GM19324 (cell line): Measurements from ENCODE around the gene PIN1.
"Not testable (repeated sequence)": the region's sequence is repeated elsewhere in the genome, so short reads cannot be mapped to it uniquely, and the experiment has no call there.

Experiments used
- ATAC-seq: cut with Tn5 transposase; IDR thresholded peaks from one replicate; pipeline ENCODE4 v1.9.1; 2021; ENCODE audit warnings: mild to moderate bottlenecking, moderate library complexity; ENCODE audit not compliant: unreplicated experiment, low FRiP score

Gene PIN1

DNA sequence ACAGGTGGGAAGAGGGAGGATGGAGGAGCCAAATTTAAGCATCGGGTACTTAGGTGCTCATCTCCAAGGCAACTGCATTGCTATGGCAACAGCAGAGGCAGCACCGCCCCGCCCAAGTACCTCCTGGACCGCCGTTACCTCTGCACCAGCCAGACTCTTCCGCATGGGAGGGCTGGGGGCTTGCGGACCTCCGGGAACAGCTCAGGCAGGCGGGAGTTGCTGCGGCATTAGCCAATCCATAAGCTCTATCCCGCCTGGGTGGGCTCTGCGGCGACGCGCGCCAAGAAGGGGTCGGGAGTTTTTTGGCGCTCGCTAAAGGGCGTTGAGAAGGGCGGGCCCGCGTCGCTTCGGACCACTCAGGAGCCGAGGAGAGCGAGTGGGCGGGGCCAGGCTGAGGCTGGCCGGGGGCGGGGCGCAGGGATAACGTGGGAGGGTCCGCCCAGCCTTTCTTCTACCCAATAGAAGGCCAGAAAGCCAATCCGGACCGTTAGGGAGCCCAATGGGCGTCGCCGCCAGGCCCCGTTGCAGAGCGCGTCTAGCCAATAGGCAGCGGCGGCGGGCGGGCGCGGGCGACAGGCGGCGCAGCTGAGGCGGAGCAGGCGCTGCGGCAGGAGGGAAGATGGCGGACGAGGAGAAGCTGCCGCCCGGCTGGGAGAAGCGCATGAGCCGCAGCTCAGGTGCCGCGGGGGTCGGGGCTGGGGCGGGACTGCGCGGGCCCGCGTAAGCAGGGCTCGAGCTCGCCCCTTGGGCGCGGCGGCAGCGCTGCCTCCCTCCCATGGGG, at the start of gene PIN1:
TSS of gene PIN1 (plus strand) at position 593 of the 781 bp plus-strand sequence. CDS start at position 620, 27 bp downstream.
- peak; percentile 93 for ATAC-seq

DNA sequence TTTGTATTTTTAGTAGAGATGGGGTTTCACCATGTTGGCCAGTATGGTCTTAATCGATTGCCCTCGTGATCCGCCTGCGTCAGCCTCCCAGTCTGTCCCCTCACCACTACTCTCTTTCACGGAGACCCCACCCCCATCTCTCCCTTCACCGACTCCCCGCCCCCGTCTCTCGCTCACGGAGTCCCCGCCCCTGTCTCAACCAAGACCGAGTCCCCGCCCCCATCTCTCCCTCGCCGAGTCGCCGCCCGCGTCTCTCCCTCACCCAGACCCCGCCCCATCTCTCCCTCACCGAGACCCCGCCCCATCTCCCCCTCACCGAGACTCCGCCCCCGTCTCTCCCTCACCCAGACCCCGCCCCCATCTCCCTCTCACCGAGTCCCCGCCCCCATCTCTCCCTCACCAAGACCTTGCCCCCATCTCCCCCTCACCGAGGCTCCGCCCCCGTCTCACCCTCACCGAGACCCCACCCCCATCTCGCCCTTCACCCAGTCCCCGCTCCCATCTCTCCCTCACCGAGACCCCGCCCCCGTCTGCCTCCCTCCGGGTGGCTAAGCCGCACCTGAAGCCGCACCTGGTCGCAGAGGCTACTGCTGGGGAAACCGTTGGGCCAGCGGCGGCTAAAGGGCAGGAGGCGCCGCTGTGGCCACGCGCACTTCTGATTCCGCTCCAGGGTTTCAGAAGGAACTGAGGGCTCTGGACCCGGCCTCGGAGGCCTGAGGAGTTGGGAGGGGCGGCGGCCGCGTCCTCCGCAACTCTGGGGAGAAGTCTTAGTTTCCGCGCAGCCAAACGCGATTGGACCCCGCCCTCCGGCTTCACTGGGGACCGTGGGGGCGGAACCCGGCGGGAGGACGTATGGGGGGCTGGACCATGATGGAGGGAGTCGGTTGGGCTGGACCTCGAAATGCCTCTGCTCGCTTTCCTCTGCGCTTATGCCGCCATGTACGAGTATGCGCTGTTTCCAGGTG, 49.5 kb upstream of the PIN1 start:
- peak; percentile 46 for ATAC-seq

DNA sequence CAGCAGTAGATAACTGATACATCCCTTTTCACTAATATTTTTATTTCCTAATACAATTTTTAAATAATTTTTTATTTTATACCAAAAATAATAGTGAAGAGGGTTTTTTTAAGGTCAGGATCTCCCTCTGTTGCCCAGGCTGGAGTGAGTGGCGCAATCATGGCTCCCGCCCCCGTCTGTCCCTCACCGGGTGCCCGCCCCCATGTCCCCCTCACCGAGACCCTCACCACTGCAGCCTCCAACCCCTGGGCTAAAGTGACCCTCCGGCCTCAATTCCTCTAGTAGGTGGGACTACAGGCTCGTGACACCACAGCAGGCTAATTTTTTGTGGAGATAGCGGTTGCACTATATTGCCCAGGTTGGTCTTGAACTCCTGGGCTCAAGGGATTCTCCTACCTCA, 48.8 kb upstream of the PIN1 start:
- no peak for ATAC-seq

DNA sequence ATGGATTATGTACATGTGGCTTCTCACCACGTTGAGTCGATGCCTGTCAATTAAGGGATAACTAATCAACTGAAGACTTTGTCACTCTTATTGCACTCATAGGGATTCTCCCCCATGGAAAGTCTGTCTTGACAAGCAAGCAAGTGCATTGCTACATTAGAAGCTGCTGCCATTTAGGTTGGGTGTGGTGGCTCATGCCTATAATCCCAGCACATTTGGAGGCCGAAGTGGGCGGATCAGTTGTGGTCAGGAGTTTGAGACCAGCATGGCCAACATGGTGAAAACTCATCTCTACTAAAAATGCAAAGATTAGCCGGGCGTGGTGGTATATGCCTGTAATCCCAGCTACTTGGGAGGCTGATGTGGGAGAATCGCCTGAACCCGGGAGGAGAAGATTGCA, 48.3 kb upstream of the PIN1 start:
- ATAC-seq = no peak

DNA sequence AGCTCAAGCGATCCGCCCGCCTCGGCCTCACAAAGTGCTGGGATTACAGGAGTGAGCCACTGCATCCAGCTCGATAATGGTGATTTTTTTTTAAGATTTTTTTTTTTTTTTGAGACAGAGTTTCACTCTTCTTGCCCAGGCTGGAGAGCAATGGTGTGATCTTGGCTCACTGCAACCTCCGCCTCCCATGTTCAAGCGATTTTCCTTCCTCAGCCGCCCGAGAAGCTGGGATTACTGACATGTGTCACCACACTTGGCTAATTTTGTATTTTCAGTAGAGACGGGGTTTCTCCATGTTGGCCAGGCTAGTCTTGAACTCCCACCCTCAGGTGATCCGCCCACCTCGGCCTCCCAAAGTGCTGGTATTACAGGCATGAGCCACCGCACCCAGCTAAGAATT, 46.5 kb upstream of the PIN1 start:
- ATAC-seq = not testable (repeated sequence)

DNA sequence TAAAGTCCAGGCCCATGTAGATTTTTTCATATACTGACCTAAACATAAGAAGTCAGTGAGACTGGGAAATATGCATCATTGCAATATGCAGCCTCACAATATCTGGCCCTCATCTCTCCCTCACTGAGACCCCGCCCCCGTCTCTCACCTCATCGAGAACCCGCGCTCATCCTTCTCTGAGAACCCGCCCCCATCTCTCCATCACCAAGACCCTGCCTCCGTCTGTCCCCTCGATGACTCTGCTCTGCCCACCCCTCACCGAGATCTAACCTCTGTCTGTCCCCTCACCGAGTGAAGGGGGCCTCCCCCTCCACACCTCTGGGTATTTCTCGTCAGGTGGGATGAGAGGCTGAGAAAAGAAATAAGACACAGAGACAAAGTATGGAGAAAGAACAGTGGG, 46.1 kb upstream of the PIN1 start:
- ATAC-seq = no peak

DNA sequence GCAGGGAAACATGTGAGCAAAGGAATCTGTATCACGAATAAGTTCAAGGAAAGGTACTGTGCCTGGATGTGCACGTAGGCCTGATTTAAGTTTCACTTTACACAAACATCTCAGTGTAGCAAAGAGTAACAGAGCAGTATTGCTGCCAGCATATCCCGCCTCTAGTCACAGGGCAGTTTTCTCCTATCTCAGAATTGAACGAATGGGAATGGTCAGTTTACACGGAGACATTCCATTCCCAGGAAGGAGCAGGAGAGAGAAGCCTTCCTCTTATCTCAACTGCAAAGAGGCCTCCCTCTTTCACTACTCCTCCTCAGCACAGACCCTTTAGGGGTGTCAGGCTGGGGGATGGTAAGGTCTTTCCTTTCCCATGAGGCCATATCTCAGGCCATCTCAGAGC, 45.5 kb upstream of the PIN1 start:
- not testable (repeated sequence) for ATAC-seq

DNA sequence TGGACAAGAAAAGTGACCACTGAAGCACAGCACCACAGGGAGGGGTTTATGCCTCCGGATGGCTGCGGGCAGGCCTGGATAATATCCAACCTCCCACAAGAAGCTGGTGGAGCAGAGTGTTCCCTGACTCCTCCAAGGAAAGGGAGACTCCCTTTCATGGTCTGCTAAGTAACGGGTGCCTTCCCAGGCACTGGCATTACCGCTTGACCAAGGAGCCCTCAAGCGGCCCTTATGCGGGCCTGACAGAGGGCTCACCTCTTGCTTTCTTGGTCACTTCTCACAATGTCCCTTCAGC, 44.1 kb upstream of the PIN1 start:
- not testable (repeated sequence) for ATAC-seq

DNA sequence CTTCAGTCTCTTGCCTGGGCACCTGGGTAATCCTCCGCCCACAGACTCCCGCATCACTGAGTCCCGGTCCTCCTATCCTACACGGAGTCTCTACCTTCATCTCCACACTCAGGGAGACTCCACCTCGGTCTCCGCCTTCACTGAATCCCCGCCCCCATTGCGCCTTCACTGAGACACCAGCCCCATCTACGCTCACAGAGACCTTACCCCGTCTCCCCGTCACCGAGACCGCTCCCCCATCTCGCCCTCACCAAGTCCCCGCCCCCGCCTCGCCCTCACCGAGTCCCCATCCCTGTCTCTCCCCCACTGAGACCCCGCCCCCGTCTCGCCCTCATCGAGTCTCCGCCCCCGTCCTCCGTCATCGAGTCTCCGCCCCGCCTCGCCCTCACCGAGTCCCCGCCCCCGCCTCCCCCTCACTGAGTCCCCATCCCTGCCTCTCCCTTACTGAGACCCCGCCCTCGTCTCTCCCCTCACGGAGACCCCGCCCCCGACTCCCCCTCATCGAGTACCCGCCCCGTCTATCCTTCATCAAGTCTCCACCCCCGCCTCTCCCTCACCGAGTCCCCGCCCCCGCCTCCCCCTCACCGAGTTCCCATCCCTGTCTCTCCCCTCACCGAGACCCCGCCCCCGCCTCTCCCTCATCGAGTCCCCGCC, 43.4 kb upstream of the PIN1 start:
- ATAC-seq = no peak

DNA sequence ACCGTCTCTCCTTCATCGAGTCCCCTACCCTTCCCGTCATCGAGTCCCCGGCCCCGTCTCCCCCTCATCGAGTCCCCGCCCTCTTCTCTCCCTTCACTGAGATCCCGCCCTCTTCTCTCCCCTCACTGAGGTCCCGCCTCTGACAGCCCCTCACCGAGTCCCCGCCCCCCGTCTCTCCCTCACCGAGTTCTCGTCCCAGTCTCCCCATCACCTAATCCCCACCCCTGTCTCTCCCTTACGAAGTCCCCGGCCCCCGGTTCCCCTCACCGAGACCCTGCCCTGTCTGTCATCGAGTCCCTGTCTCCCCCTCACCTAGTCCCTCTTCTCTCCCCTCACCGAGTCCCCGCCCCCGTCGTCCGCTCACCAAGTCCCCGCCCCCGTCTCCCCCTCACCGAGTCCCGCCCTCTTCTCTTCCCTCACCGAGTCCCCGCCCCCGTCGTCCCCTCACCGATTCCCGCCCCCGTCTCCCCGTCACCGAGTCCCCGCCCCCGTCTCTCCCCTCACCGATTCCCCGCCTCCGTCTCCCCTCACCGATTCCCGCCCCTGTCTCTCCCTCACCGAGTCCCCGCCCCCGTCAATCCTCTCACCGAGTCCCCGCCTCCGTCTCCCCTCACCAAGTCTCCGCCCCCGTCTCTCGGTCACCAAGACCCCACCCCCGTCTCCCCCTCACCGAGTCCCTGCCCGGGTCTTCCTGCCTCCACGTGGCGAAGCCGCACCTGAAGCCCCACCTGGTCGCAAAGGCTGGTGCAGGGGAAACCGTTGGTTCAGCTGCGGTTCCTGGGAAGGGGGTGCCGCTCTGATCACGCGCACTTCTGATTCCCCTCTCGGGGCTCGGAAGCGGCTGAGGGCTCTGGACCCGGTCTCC, 42.7 kb upstream of the PIN1 start:
- no peak for ATAC-seq

DNA sequence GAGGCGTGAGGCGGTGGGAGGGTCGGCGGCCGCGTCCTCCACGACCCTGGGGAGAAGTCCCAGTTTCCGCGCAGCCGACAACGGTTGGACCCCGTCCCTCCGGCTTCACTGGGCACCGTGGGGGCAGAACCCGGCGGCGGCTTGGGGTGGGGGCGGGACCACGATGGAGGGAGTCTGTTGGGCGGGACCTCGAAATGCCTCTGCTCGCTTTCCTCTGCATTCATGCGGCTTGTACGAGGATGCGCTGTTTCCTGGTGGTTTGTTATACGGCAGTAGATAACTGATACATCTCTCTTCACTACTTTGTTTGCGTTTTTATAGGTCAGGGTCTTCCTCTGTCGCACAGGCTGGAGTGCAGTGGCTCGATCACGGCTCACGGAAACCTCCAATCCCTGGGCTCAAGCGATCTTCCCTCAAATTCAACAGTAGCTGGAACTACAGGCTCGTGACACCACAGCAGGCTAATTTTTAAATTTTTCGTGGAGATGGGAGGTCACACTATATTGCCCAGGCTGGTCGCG, 42.0 kb upstream of the PIN1 start:
- ATAC-seq = no peak

DNA sequence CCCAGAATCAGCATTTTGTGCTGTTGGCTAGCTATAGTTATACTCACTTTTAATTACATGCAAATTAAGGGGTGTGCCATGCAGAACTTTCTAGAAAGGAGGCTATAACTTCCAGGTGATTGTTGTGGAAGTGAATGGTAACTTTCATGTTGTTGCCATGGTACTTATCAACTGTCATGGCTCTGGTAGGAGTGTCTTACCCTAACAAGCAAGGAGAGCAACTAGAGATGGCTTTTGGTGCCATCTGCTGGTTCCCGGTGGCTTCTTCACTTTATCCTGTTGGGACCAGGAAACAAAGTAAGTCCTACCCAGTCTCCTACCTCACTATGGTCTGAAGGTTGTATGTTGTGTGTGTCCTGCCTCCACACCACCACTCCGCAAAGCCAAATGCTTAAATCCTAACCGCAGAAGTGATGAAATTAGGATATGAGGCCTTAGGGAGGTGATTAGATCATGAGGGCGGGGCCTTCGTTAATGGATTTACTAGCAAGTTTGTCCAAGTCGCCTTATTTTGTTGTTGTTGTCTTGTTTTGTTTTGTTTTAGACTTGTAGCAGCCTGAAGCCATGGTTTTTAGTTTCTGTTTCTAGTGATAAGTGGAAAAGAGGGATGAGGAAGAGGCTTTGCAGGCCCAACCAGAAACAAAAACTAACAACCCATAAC, 38.9 kb upstream of the PIN1 start:
- peak; percentile 57 for ATAC-seq

DNA sequence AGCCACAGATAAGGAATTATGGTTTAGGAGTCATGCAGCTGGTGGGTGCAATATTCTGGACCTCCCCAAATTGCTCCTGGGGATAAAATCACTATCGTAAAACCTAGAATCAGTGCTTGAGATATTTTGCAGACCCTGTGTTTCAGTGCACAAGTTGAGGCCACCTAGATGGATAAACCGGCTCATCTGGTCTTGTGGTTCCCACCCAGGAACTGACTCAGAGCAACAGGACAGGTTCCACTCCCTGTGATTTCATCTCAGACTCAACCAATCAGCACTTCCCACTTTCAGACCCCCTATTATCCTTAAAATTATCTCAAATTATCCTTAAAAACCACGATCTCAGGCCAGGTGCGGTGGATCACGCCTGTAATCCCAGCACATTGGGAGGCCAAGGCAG, 37.2 kb upstream of the PIN1 start:
- no peak for ATAC-seq

DNA sequence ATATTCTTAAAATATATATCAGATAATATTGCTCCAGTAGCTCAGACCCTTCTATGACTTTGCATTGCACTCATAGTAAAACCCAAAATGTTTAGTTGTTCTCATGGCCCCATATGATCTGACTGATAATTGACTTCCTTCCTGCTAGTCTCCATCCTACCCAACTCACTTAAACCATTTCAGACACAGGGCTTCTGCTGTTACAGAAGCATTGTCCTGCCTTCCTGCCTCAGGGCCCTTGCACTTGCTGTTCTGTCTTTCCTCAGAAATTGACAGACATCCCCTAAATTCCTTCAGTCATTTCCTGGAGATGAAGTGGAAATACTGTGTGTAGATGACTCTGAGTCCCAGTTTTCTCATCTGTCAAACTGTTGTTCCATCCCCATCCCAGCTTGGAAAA, 36.0 kb upstream of the PIN1 start:
- ATAC-seq = no peak

DNA sequence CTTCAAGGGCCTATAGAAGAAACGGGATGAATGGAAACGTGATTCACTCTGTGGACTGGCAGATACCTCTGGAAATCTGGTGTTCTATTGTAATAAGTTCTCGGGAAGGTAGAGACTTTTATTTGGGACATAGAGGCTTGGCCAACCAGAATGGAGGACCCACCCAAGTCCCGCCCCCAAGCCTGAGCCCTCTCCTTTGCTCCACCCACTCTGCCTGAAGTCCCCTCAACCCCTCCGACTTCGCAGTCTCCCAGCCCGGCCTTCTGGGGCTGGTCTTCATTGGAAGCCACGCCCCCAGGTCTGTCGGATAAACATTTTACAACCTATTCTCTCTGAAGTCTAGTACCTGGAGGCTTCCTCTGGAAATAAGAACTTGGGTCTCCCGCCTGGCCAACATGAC, 33.1 kb upstream of the PIN1 start:
- no peak for ATAC-seq

DNA sequence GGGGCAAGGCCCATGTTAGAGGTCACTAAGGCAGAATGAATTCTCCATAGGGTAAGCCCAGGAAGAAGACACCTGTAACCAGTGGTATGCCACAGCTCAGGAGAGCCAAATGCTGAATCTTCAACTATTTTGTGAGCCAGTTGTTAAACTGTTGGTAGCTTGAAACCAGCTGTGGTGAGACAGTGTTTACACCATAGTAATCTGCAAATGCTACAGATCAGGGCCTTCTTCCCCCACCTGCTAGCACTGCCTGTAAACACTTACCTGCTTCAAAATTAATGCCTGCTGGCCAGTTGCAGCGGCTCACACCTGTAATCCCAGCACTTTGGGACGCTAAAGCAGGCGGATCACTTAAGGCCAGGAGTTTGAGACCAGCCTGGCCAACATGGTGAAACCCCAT, 28.3 kb upstream of the PIN1 start:
- ATAC-seq = no peak

DNA sequence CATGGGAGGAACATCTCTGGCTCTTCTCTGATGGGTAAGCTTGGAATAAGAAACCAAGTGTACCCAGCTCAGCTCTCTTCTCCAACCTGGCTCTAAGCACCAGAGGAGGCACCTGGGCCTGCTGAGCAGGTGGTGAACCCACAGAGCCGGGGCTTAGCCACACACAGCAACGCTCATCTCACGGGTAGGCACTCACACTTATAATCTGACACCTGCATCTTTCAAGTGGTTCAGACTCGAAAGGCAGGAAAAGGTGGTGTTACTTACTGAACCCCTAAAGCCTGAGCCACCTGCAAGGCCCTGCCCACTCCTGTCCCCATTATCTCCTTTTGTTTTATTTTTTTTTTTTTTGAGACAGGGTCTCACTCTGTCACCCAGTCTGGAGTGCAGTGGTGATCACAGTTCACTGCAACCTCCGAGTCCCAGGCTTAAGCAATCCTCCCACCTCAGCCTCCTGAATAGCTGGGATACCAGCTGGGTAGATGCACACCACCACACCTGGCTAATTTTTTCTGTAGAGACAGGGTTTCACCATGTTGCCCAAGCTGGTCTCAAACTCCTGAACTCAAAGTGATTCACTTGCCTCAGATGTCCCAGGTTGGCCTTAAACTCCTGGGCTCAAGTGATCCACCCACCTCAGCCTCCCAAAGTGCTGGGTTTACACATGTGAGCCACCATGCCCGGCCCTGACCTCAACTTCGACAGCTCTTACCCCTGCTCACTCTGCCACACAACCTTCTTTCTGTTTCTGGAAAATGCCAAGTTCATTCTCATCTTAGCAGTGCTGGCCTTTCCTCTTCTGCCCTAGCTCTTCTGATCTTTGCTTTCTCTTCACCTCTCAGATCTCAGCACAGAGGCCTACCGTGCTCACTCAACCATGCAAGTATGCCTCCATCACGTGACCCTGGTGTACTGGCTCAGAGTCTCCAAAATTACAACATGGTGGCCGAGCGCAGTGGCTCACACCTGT, 26.0 kb upstream of the PIN1 start:
- no peak for ATAC-seq

DNA sequence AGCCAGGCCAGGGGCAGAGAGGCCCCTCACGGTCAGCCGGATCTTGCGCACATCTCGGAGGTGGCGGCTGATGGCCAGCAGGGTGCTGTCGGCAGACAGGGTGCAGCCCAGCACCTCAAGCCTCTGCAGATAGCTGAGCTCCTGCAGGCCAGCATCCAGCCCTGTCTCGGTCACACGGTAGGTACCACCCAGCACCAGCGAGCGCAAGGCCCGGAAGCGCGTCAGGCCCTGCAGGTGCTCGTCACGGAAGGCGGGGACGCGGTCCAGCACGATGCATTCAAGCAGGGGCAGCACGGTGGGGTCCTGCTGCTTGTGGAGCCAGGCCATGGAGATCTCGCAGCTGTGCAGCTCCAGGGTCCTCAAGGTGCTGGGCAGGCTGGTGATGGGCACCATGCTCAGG, 24.0 kb upstream of the PIN1 start:
- no peak for ATAC-seq
